Upper lobe of right lung (tissue), 1 donor: Measurements from ENCODE around the gene ADCY7. TPM values are rescaled to one million over a fixed set of nuclear protein-coding genes. Genes with fewer than 3 reads are reported as not detected.

Source experiments
- ATAC-seq: fragments of 200-7000 bp; cut with Tn5 transposase; one replicate; pipeline ENCODE4 v1.9.1; 2020; ENCODE audit warnings: mild to moderate bottlenecking, moderate library complexity
- DNase-seq: peaks from one replicate; pipeline ENCODE4 v3.0.0-alpha.2; 2020
- H3K27ac ChIP-seq: fragments of 200-600 bp; one replicate; pipeline ENCODE4 v1.8.0; 2022
- H3K27me3 ChIP-seq: fragments of 200-600 bp; one replicate; pipeline ENCODE4 v1.8.0; 2022; ENCODE audit warnings: mild to moderate bottlenecking
- H3K36me3 ChIP-seq: fragments of 200-600 bp; one replicate; pipeline ENCODE4 v1.8.0; 2022
- H3K4me1 ChIP-seq: fragments of 200-600 bp; one replicate; pipeline ENCODE4 v1.8.0; 2022
- H3K4me3 ChIP-seq: fragments of 200-600 bp; one replicate; pipeline ENCODE4 v1.8.0; 2022; ENCODE audit warnings: mild to moderate bottlenecking
- H3K9me3 ChIP-seq: fragments of 200-600 bp; one replicate; pipeline ENCODE4 v1.8.0; 2022
- intact Hi-C: fragments of 100-400 bp; cut with DNase I; formaldehyde crosslinking; loops from one replicate; pipeline ENCODE4 v1.11.0; 2022
- total RNA-seq: library from RNA; stranded (reverse); fragmentation: NEBNext Ultra II Directional; extraction: Animal tissue kit (Norgen Biotek cat#: 25700); gene quantifications from one replicate; pipeline ENCODE4 v1.2.1, GENCODE V29; 2021
- TF ChIP-seq, protein P1 (sequence below): fragments of 200-600 bp; IDR thresholded peaks from one replicate; pipeline ENCODE4 v1.8.0; 2022; ENCODE audit warnings: antibody characterized with exemption
- donor health status: DM: no; HTN: yes; CAD: no; lungs with severe emphysema.

ADCY7 gene
- total RNA-seq, 1 donor from 2014 or later: 88.1 TPM

DNA sequence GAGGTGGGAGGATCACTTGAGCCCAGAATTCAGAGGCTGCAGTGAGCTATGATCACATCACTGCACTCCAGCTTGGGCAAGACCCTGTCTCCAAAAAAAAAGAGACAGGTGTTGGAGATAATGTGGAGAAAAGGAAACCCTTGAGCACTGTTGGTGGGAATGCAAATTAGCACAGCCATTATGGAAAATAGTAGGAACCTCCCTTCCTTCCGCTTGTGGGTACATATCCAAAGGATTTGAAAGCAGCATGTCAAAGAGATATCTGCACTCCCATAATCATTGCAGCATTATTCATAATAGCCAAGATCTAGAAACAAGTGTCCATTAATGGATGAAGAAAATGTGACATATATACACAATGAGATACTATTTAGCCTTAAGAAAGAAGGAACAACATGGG, 9.7 kb upstream of the ADCY7 start:
- intact Hi-C loops: no loop called here
- H3K4me1 ChIP-seq: peaks cover 26% of the 10 kb centered on the region
- DNase-seq (no peak), ATAC-seq (no peak)
- no peak overlapping the region for H3K4me3 ChIP-seq
- no peak overlapping the region for H3K27ac ChIP-seq
- H3K27me3 ChIP-seq: no peaks in the 10 kb centered on the region
- no peaks in the 10 kb centered on the region for H3K9me3 ChIP-seq
- no peaks in the 10 kb centered on the region for H3K36me3 ChIP-seq
- TF ChIP-seq, protein P1, sequence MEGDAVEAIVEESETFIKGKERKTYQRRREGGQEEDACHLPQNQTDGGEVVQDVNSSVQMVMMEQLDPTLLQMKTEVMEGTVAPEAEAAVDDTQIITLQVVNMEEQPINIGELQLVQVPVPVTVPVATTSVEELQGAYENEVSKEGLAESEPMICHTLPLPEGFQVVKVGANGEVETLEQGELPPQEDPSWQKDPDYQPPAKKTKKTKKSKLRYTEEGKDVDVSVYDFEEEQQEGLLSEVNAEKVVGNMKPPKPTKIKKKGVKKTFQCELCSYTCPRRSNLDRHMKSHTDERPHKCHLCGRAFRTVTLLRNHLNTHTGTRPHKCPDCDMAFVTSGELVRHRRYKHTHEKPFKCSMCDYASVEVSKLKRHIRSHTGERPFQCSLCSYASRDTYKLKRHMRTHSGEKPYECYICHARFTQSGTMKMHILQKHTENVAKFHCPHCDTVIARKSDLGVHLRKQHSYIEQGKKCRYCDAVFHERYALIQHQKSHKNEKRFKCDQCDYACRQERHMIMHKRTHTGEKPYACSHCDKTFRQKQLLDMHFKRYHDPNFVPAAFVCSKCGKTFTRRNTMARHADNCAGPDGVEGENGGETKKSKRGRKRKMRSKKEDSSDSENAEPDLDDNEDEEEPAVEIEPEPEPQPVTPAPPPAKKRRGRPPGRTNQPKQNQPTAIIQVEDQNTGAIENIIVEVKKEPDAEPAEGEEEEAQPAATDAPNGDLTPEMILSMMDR: no peak

DNA sequence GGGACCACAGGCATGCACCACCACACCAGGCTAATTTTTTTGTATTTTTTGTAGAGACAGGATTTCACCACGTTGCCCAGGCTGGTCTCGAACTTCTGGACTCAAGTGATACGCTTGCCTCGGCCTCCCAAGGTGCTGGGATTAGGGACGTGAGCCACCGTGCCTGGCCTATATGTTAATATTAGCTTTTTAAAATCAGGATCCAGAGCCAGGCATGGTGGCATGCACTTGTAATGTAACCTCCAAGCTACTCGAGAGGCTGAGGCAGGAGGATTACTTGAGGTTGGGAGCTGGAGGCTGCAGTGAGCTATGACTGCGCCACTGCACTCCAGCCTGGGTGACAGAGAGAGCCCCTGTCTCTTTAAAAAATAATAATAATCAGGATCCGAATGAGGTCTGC, 8.5 kb upstream of the ADCY7 start:
- H3K9me3 ChIP-seq: no peaks in the 10 kb centered on the region
- ATAC-seq: no peak
- H3K27me3 ChIP-seq: no peaks in the 10 kb centered on the region
- H3K27ac ChIP-seq: no peak overlapping the region
- no peaks in the 10 kb centered on the region for H3K36me3 ChIP-seq
- peak; percentile 23 for DNase-seq
- H3K4me3 ChIP-seq: no peak overlapping the region
- TF ChIP-seq, protein P1: no peak
- peaks cover 16% of the 10 kb centered on the region for H3K4me1 ChIP-seq
- intact Hi-C loops: no loop called here

DNA sequence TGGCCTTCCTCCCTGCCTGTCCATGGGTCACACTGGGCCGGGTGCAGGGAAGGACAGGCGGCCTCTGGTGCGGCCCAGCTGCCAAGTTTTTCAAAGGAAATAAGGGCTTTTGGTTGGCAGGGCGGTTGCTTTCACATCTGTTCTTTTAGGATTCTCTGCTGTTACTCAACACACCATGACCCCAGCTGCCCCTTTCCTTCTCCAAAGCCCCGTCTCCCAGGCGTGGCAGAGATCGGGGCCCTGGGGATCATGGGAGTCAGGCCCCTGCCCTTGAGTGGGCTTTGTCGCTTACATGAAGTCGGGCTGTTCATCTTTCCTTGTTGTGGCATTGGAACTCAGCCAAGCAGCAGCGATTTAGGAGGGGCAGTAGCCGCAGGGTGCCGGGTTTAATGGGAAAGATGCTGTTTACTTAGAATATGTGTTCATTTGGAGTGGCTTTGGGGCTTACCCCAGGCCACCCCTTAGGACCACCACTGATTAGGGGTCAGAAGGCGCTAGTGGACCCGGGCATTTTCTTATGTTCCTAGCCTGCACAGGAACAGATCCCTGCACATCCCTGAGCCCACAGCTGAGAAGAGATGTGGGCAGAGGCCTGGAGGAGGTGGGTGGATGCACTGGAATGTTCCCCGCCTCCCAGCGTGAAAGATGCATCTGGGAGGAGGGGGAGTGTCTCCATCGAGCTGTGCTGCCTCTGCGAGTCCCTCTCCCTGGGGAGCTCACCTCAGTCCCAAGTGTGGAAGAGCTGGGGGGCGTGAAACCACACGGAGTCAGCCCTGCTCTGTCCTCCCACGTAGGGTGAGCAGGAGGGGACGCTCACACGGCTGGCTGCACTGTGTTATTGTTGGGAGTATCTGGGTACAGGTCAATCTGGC, 6.8 kb upstream of the ADCY7 start:
- no peak overlapping the region for H3K4me3 ChIP-seq
- TF ChIP-seq, protein P1: no peak
- no peaks in the 10 kb centered on the region for H3K36me3 ChIP-seq
- peak; percentile 63 for DNase-seq
- H3K27ac ChIP-seq: peak overlapping the region; percentile 42
- H3K4me1 ChIP-seq: peaks cover 16% of the 10 kb centered on the region
- no peaks in the 10 kb centered on the region for H3K27me3 ChIP-seq
- intact Hi-C loops: no loop called here
- peak; percentile 55 for ATAC-seq
- H3K9me3 ChIP-seq: no peaks in the 10 kb centered on the region

DNA sequence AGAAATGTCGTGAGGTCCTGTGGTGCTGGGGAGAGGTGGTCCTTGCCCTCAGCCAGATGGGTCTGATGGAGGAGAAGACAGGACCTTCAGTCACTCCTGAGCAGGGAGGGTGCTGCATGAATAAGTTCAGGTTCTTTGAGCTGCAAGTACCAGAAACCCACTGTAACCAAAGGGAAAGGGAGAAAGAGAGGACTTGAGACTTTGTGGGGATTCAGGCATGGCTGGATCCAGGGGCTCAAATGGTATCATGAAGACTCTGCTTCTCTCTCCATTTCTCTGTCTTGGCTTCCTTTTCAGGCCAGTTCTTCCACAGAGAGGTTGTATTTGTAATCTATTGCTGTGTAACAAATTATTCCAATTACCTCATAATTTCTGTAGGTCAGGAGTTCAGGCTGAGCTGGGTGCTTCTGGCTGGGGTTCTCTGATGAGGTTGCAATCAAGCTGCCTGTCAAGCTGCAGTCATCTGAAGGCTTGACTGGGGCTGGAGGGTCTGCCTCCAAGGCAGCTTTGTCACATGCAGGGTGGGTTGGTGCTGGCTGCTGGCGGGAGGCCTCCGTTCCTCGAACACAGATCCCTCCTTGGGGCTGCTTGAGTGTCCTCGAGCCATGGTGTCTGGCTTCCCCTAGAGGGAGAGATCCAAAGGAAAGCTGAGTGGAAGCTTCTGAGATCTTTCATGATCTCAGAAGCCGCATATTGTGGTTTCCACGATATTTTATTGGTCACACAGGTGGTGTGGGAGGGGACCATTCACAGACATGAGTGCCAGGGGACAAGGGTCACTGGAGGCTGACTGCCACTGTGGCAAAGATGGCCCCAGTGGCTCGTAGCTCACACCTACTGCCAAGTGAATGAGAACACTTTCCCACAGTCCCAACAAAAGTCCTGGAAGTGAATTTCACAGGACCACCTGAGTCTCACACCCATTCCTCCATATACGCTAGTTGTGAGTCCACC, 5.9 kb upstream of the ADCY7 start:
- Histone ChIP-seq H3K27ac (no peak overlapping the region), H3K27me3 (no peaks in the 10 kb centered on the region), H3K9me3 (no peaks in the 10 kb centered on the region), H3K4me3 (no peak overlapping the region), H3K4me1 (peaks cover 18% of the 10 kb centered on the region), H3K36me3 (no peaks in the 10 kb centered on the region)
- TF ChIP-seq, protein P1: no peak
- intact Hi-C loops: no loop called here
- no peak for ATAC-seq
- peak; percentile 30 for DNase-seq

DNA sequence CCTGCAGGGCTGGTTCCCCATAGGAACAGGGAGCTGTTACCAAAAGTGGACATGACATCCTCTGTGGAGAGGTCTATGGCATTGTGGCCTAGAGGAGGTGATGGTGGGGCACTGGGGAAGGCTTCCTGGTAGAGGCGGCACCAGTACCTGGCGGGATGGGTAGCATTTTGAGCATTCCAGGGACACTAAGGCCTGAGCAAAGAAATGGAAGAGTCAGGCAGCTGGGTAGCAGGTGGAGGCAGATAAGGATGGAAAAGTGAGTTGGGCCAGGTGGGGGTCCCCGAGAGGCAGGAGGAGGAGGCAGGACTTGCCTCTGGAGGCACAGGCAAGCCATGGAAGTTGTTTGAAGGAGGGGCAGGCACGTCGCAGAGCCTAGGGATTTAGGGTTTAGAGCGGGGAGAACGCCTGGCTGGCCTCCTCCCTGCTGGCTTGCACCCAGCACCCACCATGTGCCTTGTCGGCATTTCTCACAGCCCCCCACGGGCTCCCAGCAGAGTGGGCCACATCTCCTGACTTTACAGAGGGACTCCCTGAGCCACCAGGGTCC, 5.1 kb upstream of the ADCY7 start:
- TF ChIP-seq, protein P1: no peak
- intact Hi-C loops: no loop called here
- H3K9me3 ChIP-seq: no peaks in the 10 kb centered on the region
- no peaks in the 10 kb centered on the region for H3K27me3 ChIP-seq
- H3K4me1 ChIP-seq: peaks cover 25% of the 10 kb centered on the region
- no peaks in the 10 kb centered on the region for H3K36me3 ChIP-seq
- ATAC-seq (no peak), DNase-seq (peak; percentile 30)
- peak overlapping the region; percentile 30 for H3K27ac ChIP-seq
- no peak overlapping the region for H3K4me3 ChIP-seq
